Measurements from ENCODE around the gene XBP1. TPM values are rescaled to one million over a fixed set of nuclear protein-coding genes. Genes with fewer than 3 reads are reported as not detected.
A peak's percentile ranks its signal among the peaks of the same experiment; 100 is the strongest.

The XBP1 gene
- total and polyA plus RNA-seq, 2 experiments from 2014 or later: 95.1 to 195 TPM

- Histone ChIP-seq H3K4me1 (ENCODE audit: insufficient read depth) (no peaks in the 10 kb centered on the region), H3K27ac (ENCODE audit: low read depth) (0 out of 2 replicates have a peak overlapping the region, but pooled peaks have one; percentile 50), H3K4me3 (no peak overlapping the region), H4K20me1 (replicated peaks; ENCODE audit: insufficient read depth) (peaks cover 15% of the 10 kb centered on the region), H3F3A (replicated peaks; ENCODE audit: low read depth) (no peaks in the 10 kb centered on the region), H3K79me2 (replicated peaks; ENCODE audit: insufficient read depth) (peaks cover 62% of the 10 kb centered on the region), H3K4me2 (no peak overlapping the region), H3K9me2 (ENCODE audit: insufficient read depth) (no peaks in the 10 kb centered on the region), H3K36me3 (ENCODE audit: insufficient read depth) (0 out of 2 replicates have a peak, but pooled peaks cover 5% of the 10 kb centered on the region), H2AFZ (no peak overlapping the region), H3K27me3 (ENCODE audit: insufficient read depth) (no peaks in the 10 kb centered on the region)
- DNase-seq (ENCODE audit: low spot score) (no peak), ATAC-seq (no peak)
- Mint-ChIP-seq H3K36me3 (ENCODE audit: low read depth) (peaks cover 33% of the 10 kb centered on the region), H3K27me3 (ENCODE audit: insufficient read depth, low read depth, poor library complexity) (peaks cover 9% of the 10 kb centered on the region), H3K27ac (no peak overlapping the region), H3K9me3 (peaks cover 2% of the 10 kb centered on the region; the same call in 1 of the 3 replicates), H3K4me3 (peak overlapping the region; percentile 46), H3K4me1 (peaks cover 5% of the 10 kb centered on the region)
- TF ChIP-seq JUNB (IDR thresholded peaks at IDR 0.05; ENCODE audit: unreplicated experiment) (no peak), ETS1 (IDR thresholded peaks at IDR 0.05) (no peak), NANOG (IDR thresholded peaks at IDR 0.05; ENCODE audit: borderline replicate concordance) (no peak), POLR2AphosphoS5 (IDR thresholded peaks at IDR 0.05; ENCODE audit: low read depth) (no peak), ZNF331 (CRISPR knock-in tag; IDR thresholded peaks at IDR 0.05; ENCODE audit: low read depth) (no peak), ZNF114 (CRISPR knock-in tag; IDR thresholded peaks at IDR 0.05) (no peak), REST (IDR thresholded peaks at IDR 0.05; ENCODE audit: unreplicated experiment) (no peak), EZH2 (IDR thresholded peaks at IDR 0.05; ENCODE audit: low read depth, unreplicated experiment) (no peak), CREB1 (CRISPR knock-in tag; IDR thresholded peaks at IDR 0.05; ENCODE audit: low read depth) (no peak), EZH2phosphoT487 (IDR thresholded peaks at IDR 0.05; ENCODE audit: unreplicated experiment) (no peak), CTCF (conservative IDR thresholded peaks at IDR 0.05; ENCODE audit: low read depth in 2 of 2) (no peak), STAT1 (IDR thresholded peaks at IDR 0.05; ENCODE audit: unreplicated experiment) (no peak)
These were observed 26.0 kb downstream of the XBP1 start for GRCh38 chr22:28774378-28774777.
